GM15510 (cell line): ENCODE measurements around the gene ITM2C.

Experiments
- POLR2A ChIP-seq: IDR thresholded peaks from 3 replicates; pipeline ENCODE4 v1.6.1; 2011; ENCODE audit warnings: borderline replicate concordance; ENCODE audit not compliant: insufficient read length; ENCODE audit errors: extremely low read depth

Gene ITM2C

DNA sequence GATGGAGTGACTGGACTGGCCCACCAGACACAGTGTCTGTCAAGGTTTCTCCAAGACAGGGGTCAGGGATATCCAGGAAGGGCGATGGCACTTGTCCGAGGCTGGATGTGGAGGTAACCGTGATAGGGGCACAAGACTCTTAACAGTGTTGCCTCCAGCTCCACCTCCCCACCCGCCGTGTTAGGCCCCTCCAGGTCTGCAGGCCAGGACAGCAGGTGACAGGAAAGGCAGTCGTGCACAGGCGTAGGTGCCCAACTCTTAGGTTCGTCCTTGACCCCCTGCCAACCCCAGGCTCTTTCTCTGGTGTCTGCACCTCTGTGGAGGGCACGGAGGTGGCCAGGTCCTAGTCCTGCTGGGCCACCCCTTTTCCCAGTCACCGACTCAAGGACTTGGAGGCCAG is 10.1 kb downstream of the ITM2C start:
- no peak for TF ChIP-seq POLR2A

DNA sequence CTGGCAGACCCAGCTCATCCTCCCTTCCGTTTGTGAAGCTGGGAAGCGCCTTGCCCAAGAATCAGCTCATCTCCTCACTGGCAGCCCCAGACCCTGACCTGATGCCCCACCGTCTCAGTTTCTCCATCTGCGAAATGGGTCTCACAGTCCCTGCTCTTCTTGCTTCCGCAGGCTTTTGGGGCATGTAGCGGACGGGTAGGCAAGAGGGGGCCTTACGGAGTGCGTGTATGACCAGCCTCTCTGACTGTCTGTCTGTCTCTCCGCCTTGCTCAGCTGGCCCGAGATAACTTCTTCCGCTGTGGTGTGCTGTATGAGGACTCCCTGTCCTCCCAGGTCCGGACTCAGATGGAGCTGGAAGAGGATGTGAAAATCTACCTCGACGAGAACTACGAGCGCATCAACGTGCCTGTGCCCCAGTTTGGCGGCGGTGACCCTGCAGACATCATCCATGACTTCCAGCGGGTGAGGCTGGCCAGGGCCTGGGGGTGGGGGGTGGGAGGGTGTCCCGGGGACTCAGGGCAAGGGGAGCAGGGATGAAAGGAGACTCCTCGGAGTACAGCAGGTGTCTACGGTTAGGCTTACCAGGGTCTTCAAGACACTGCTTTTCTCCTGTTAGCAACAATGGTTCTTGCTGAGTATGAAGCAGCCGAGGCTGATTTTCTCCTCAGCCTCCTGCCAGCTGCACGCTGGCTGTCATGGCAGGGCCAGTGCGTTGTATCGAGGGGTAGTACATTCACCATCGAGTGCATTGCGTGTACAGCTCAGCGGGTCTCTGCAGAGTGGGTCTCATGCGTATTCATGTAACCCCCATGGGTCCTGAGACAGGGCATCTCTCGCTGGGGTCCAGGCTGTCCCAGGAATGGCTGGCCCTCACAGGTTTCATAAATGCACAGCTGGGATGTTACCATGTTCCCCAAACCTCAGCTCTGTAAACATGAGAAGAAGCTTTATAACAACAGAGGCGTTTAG is 10.9 kb downstream of the ITM2C start:
- TF ChIP-seq POLR2A: no peak

DNA sequence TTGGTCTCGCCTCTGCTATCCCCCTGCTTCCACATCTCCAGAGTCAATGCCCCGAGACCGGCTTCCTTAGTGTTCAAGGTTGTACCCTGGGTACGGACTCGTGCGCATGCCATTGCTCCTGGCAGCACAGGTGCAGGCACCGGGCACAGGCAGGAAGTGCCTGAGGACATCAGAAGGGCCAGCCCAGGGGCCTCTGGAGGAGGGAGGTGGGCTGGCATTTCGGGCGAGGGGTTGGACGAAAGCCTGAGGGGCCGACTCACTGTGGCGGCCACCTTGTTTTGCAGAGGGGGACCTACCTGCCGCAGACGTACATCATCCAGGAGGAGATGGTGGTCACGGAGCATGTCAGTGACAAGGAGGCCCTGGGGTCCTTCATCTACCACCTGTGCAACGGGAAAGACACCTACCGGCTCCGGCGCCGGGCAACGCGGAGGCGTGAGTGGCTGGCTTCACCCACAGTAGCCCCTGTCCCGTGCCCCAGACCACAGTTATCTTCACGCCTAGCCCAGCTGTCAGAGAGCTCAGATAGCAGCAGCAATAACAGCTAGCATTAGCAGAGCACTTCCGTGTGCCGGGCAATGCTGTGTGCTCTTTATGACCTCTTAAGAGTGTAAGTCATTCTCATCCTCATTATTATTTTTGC is 12.5 kb downstream of the ITM2C start:
- TF ChIP-seq POLR2A: no peak

- TF ChIP-seq POLR2A: no peak
These were observed 13.2 kb downstream of the ITM2C start for GRCh38 chr2:230877759-230878598.

DNA sequence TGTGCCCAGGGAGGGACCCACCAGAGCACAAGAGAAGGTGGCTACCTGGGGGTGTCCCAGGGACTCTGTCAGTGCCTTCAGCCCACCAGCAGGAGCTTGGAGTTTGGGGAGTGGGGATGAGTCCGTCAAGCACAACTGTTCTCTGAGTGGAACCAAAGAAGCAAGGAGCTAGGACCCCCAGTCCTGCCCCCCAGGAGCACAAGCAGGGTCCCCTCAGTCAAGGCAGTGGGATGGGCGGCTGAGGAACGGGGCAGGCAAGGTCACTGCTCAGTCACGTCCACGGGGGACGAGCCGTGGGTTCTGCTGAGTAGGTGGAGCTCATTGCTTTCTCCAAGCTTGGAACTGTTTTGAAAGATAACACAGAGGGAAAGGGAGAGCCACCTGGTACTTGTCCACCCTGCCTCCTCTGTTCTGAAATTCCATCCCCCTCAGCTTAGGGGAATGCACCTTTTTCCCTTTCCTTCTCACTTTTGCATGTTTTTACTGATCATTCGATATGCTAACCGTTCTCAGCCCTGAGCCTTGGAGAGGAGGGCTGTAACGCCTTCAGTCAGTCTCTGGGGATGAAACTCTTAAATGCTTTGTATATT is 14.0 kb downstream of the ITM2C start:
- no peak for TF ChIP-seq POLR2A

DNA sequence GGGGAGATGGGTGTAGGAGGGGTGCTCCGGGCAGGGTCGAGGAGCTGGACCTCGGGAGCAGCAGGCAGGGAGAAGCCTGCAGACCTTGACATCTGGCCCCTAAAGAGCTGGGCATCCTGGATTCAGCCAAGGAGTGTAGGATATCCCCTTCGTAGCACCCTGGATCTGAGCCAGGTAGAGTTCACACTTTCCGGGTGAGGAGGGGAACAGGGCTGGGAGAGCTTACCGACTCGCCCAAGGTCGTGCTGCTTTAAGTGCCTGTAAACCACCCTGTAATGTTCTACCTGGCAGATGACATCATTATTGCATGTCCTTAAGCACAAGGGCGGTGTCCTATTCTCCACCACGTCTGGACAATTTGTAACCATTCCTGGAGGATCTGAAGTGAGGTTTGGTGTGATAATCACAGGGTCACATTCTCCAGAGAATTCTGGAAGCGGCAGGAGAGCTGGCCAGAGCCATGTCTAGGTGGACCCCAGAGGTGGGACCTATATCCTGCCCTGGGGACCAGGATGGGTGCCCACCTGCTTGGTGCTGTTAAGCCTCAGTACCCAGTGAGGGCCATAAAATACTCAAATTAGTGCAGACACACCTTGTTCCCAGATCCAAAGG is 14.6 kb downstream of the ITM2C start:
- TF ChIP-seq POLR2A: no peak

DNA sequence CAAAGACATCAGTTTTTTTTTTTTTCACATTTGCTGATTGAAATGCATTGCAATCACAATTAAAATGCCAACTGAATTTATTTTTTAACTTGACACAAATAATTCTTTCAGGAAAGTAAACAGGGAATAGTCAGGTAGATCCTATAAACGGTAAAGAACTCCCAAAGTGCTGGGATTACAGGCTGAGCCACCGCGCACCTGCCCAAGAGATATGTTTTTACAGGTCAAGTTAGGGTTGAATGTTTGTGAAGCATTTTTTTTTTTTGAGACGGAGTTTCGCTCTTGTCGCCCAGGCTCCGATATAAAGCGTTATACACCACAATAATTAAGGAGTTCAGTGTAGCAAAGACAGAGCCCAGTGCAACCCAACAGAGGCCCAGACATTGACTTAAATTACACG is 15.1 kb downstream of the ITM2C start:
- no peak for TF ChIP-seq POLR2A

GRCh38 chr2:230881840-230882239 is 17.1 kb downstream of the ITM2C start:
- no peak for TF ChIP-seq POLR2A

DNA sequence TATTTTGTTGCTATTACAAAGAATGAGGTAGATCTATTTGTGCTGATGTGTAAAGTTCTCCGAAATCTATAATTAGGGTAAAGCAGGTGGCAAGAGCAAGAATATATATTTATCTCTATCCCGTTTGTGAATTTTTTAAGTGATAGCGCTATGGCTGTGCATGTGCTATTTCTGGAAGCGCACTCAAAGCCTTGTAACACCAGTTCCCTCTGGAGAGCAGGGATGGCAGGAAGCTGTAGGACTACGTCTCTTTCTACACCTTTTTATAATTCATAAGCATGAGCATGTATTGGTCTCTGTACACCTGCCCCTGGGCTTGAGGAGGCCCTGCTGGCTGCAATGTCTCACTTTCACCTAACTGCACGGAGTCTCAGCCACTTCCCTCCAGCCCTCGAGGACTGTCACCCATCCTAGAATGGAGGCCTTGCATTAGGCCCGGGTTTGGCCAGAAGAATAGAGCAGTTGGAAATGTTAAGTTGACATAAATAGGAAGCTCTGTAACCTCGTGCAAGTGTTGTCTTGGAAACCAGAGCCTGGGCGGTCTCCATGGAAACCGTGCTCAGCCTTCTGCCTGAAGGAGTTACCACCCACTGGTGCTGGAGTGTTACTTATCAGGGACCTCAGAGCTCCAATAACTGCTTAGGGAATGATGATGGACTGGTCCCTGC is 20.9 kb downstream of the ITM2C start:
- no peak for TF ChIP-seq POLR2A

GRCh38 chr2:230886206-230886605 is 21.5 kb downstream of the ITM2C start:
- no peak for TF ChIP-seq POLR2A

- no peak for TF ChIP-seq POLR2A
These were observed 21.9 kb downstream of the ITM2C start for GRCh38 chr2:230886671-230887071.

- no peak for TF ChIP-seq POLR2A
These were observed 22.6 kb downstream of the ITM2C start for GRCh38 chr2:230887342-230887741.

DNA sequence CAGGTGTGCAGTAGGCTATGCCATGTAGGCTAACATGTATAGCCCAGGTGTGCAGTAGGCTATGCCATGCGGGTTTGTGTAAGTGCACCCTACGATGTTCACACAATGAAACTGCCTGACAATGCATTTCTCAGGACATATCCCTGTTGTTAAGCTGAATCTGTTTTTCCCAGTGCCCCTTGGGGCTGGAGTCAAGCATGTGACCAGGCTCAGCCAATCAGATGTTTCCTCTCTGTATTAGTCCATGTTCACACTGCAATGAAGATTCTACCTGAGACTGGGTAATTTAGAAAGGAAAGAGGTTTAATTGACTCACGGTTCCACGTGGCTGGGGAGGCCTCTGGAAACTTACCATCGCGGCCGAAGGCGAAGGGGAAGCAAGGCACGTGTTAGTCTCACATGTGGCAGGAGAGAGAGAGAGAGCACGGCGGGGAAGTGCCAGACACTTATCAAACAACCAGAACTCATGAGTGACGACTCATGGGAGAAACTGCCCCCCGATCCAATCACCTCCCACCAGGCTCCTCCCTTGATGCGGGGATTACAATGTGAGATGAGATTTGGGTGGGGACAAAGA is 24.2 kb downstream of the ITM2C start:
- no peak for TF ChIP-seq POLR2A

- no peak for TF ChIP-seq POLR2A
These were observed 25.3 kb downstream of the ITM2C start for GRCh38 chr2:230889911-230890601.

DNA sequence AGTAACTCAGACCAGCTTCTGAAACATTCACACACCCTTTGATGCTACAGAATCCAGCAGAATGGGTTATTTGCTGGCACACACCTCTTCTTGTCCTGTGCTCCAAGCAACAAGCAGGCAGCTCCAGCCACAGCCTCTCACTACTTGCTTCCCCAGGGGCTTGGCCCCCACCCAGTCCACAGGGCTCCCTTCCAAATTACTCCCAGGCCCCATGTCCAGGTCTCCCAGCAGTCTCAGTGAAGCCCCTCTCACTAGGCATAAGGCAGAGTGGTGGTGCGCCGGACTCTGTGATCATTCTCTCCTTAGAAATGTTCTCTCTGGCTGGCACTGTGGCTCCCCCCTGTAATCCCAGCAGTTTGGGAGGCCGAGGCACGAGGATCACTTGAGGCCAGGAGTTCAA is 25.9 kb downstream of the ITM2C start:
- no peak for TF ChIP-seq POLR2A
